LoVo (cell line): ENCODE data around the gene SRP9.
"Not testable (repeated sequence)": the region's sequence is repeated elsewhere in the genome, so short reads cannot be mapped to it uniquely, and the experiment has no call there.

Experiments used
- DNase-seq: peaks from one replicate; pipeline ENCODE4 v3.0.0-alpha.2; 2016; ENCODE audit warnings: low spot score

SRP9 gene

GRCh38 chr1:225755671-225756319, 21.8 kb upstream of the SRP9 start:
- DNase-seq: no peak

DNA sequence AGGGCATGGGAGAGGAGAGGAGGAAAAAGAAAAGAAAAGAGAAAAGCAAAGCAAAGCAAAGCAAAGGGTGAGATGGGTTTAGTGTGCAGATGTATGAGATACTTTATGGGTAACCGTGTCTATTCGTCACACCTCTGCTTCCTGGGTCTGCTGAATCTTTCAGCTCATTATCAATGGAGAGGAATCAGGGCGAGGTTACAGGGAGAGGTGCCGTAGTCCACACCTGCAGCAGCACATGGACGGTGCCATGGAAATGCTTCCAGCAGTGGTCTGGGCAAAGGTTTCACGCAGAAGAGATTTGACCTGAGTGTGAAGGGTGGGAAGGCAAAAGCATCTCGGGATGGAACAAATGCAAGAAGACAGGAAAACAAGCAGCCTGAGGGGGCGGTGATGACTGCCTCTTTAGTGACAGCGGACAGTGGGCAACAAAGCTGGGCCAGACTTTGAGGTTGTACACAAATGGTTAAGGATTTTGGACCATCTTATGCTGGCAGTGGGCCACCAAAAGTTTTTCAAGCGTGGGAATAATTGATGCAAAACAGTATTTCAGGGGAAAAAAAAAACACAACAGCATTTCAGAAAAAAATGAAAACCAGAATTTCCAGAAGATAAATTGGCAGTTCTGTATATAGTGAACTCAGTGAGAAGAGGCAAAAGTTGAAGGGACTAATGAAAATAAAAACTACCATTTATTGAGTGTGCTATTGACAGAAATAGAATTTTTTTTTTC, 19.5 kb upstream of the SRP9 start:
- DNase-seq: no peak

- DNase-seq: not testable (repeated sequence)
Measured at GRCh38 chr1:225759972-225760371, 17.7 kb upstream of the SRP9 start.

GRCh38 chr1:225760531-225760930, 17.1 kb upstream of the SRP9 start:
- DNase-seq: no peak

DNA sequence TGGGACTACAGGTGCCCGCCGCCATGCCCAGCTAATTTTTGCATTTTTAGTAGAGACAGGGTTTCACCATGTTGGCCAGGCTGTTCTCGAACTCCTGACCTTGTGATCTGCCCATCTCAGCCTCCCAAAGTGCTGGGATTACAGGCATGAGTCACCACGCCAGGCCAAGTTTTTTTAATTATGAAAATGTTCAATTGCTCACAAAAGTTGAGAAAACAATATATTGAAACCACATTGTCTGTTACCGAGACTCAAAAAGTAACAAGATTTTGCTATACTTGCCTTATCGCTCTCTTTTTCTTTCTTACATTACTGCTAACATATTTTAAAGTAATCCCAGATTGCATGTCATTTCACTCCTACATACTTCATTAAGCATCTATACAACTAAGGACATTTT, 16.2 kb upstream of the SRP9 start:
- DNase-seq: not testable (repeated sequence)

- no peak for DNase-seq
Measured at GRCh38 chr1:225762002-225762441, 15.6 kb upstream of the SRP9 start.

GRCh38 chr1:225762444-225762843, 15.2 kb upstream of the SRP9 start:
- no peak for DNase-seq

GRCh38 chr1:225763716-225764548, 13.7 kb upstream of the SRP9 start:
- no peak for DNase-seq

GRCh38 chr1:225765982-225766674, 11.5 kb upstream of the SRP9 start:
- DNase-seq: no peak

- DNase-seq: no peak
Measured at GRCh38 chr1:225766967-225767633, 10.5 kb upstream of the SRP9 start.

GRCh38 chr1:225767634-225768540, 9.7 kb upstream of the SRP9 start:
- DNase-seq: no peak

DNA sequence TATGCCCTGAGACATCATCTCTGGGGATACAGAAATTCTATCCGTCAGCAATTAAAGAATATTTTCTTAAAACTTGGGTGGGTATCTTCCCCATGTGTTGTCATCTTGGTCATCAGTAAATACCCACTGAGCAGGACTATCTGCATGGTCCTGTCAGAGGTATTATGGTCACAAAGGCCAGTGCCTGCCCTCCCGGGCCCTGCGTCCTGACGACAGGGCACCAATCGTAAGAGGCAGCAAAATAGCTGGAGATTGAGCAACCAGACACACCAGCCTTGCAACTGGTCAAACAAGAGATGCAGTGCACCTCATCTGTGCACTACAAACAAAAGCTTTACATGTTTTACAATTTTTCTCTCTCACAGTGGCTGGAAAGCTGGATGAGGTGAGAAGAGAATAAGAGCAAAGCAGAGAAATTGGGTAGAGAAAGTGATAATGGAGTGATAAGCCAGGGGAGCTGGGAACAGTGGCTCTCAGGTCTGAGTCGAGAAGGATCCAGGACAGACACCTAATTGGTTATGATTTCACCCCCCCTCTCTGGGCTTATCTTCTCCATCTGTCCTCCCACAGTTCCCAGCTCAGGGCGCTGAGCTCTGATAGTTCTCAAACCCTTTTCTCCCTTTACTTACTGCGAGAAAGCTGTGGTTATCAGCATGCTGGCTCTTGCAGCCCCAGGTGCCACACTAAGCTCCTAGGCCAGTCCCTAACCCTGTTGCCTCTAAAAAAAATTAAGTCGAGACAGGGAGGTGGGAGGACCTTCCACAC, 8.8 kb upstream of the SRP9 start:
- no peak for DNase-seq

DNA sequence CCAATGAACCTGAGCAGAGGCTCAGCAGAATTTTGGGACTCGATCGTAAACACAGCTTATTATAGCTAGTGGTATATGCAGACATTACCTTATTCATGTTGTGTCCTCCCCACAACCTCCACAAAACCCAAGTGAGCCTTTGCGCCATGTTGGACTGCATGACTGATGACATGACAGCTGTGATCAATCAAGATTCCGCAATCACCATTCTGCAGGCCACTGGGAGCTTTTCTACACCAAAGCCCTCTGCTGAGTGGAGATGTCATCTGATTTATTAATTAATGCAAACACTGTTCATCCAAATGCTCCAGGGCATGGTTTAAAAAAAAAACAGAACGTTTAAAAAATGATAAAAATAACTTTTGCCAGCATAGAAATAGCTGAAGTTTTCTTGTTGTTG, 7.9 kb upstream of the SRP9 start:
- DNase-seq: no peak

- DNase-seq: no peak
Measured at GRCh38 chr1:225770561-225771248, 6.9 kb upstream of the SRP9 start.

- DNase-seq: no peak
Measured at GRCh38 chr1:225771661-225772322, 5.8 kb upstream of the SRP9 start.

- peak; percentile 84 for DNase-seq
Measured at GRCh38 chr1:225772323-225772768, 5.3 kb upstream of the SRP9 start.

- DNase-seq: peak; percentile 33
Measured at GRCh38 chr1:225772848-225773247, 4.8 kb upstream of the SRP9 start.
